B cell (primary cell): ENCODE measurements around the gene KRT9. TPM values are rescaled to one million over a fixed set of nuclear protein-coding genes. Genes with fewer than 3 reads are reported as not detected.
A peak's percentile ranks its signal among the peaks of the same experiment; 100 is the strongest.

Source experiments
- ATAC-seq: fragments of 200-7000 bp; cut with Tn5 transposase; one replicate; pipeline ENCODE4 v1.10.0; 2021; ENCODE audit warnings: low read depth, mild to moderate bottlenecking, moderate number of reproducible peaks, moderate library complexity
- CTCF ChIA-PET: fragments of 350-600 bp; sonication (Branson Sonifier 250); formaldehyde crosslinking; loops from one replicate; lab custom pipeline; 2021; ENCODE audit warnings: antibody characterized with exemption, inconsistent platforms; lab: Charles Lee
- POLR2A ChIA-PET: fragments of 350-600 bp; sonication (Branson Sonifier 250); formaldehyde crosslinking; loops from one replicate; lab custom pipeline; 2021; ENCODE audit warnings: antibody characterized with exemption; lab: Charles Lee
- DNase-seq: peaks from one replicate; pipeline ENCODE4 v3.0.0; 2013
- H2AFZ ChIP-seq: 2 replicates; pipeline ENCODE4 v1.6.1; 2012; ENCODE audit warnings: mild to moderate bottlenecking, low read depth, low read length; ENCODE audit not compliant: insufficient read depth, poor library complexity, severe bottlenecking
- H3K27ac ChIP-seq, 2 donors: 1 replicate in 1 of 2; 2 replicates in 1 of 2; pipeline ENCODE4 v1.5.1; 2012 to 2013; ENCODE audit warnings: low read length in 2 of 2, mild to moderate bottlenecking in 2 of 2, moderate library complexity in 1 of 2
- H3K27me3 ChIP-seq, 4 experiments: fragments of 200-600 bp in 1 of 4; sonication (generic) in 1 of 4; replicated peaks in 1 of 4; 1 replicate in 2 of 4; 2 replicates in 2 of 4; pipeline versions ENCODE4 v1.6.1 to v1.7.0; 2013 to 2016; ENCODE audit warnings: low read length in 3 of 4, mild to moderate bottlenecking in 2 of 4, mixed read lengths in 1 of 4, moderate library complexity in 1 of 4; ENCODE audit not compliant: insufficient read depth in 4 of 4, control insufficient read depth in 3 of 4; ENCODE audit errors: control extremely low read depth in 1 of 4
- H3K36me3 ChIP-seq, 2 experiments: replicated peaks in 1 of 2; 1 replicate in 1 of 2; 2 replicates in 1 of 2; pipeline versions ENCODE4 v1.6.1 to v1.7.1; 2013; ENCODE audit warnings: low read length in 1 of 2; ENCODE audit not compliant: insufficient read depth in 2 of 2, control insufficient read depth in 1 of 2; ENCODE audit errors: control extremely low read depth in 1 of 2, extremely low read depth in 1 of 2
- H3K4me1 ChIP-seq, 2 donors: fragments of 200-600 bp in 1 of 2; sonication (generic) in 1 of 2; 1 replicate in 1 of 2; 2 replicates in 1 of 2; pipeline versions ENCODE4 v1.5.1 to v1.6.1; 2013 to 2017; ENCODE audit warnings: low read length in 2 of 2; ENCODE audit not compliant: control insufficient read depth in 2 of 2, insufficient read depth in 2 of 2
- H3K4me2 ChIP-seq: replicated peaks from 2 replicates; pipeline ENCODE3; 2012; ENCODE audit warnings: mild to moderate bottlenecking, low read depth, low read length; ENCODE audit not compliant: poor library complexity, severe bottlenecking
- H3K4me3 ChIP-seq, 5 experiments: fragments of 200-600 bp in 1 of 5; sonication (generic) in 1 of 5; 1 replicate in 3 of 5; 2 replicates in 2 of 5; pipeline versions ENCODE4 v1.5.1 to v1.7.0; 2011 to 2016; ENCODE audit warnings: low read length in 4 of 5, mild to moderate bottlenecking in 4 of 5, low read depth in 2 of 5, control low read depth in 1 of 5, moderate library complexity in 1 of 5; ENCODE audit not compliant: insufficient read depth in 1 of 5; ENCODE audit errors: control extremely low read depth in 1 of 5, extremely low read depth in 1 of 5
- H3K79me2 ChIP-seq: fragments of 200-600 bp; sonication (generic); one replicate; pipeline ENCODE4 v1.6.0; 2016; ENCODE audit warnings: low read length; ENCODE audit not compliant: control insufficient read depth, insufficient read depth
- H3K9ac ChIP-seq: fragments of 200-600 bp; sonication (generic); 2 replicates; pipeline ENCODE4 v1.6.1; 2017; ENCODE audit warnings: mild to moderate bottlenecking, low read length, moderate library complexity
- H3K9me3 ChIP-seq, 3 donors: one replicate each; pipeline versions ENCODE4 v1.6.1 to v1.7.1; 2013; ENCODE audit warnings: low read length in 2 of 3; ENCODE audit not compliant: control insufficient read depth in 2 of 3, insufficient read depth in 1 of 3; ENCODE audit errors: control extremely low read depth in 1 of 3
- H4K20me1 ChIP-seq: 2 replicates; pipeline ENCODE4 v1.6.0; 2012; ENCODE audit warnings: mild to moderate bottlenecking, low read length; ENCODE audit not compliant: insufficient read depth, control insufficient read depth, poor library complexity, severe bottlenecking
- H3K27ac Mint-ChIP-seq: one replicate; pipeline ENCODE4 v1.8.0; 2021; ENCODE audit warnings: mixed read lengths
- H3K27me3 Mint-ChIP-seq: one replicate; pipeline ENCODE4 v1.8.0; 2021; ENCODE audit warnings: mixed read lengths
- H3K4me1 Mint-ChIP-seq: one replicate; pipeline ENCODE4 v1.8.0; 2021; ENCODE audit warnings: mixed read lengths
- H3K4me3 Mint-ChIP-seq: one replicate; pipeline ENCODE4 v1.8.0; 2021; ENCODE audit warnings: mixed read lengths
- H3K9me3 Mint-ChIP-seq: one replicate; pipeline ENCODE4 v1.8.0; 2022; ENCODE audit warnings: mixed read lengths; ENCODE audit not compliant: insufficient read depth
- CTCF ChIP-seq: fragments of 200-600 bp; IDR thresholded peaks from one replicate; pipeline ENCODE4 v1.8.0; 2022; ENCODE audit warnings: antibody characterized with exemption, mild to moderate bottlenecking
- EZH2 ChIP-seq: IDR thresholded peaks from 2 replicates; pipeline ENCODE4 v1.6.1; 2012; ENCODE audit warnings: borderline replicate concordance, low read depth, mild to moderate bottlenecking, moderate library complexity, low read length; ENCODE audit not compliant: insufficient read depth, poor library complexity, severe bottlenecking
- WGBS: methylation state at CpG from one replicate; pipeline ENCODE4 v1.1.5; 2013; ENCODE audit warnings: missing lambda C conversion rate; ENCODE audit not compliant: insufficient coverage; 5-methylcytosine and 5-hydroxymethylcytosine counted together
- intact Hi-C: fragments of 100-400 bp; cut with micrococcal nuclease; formaldehyde crosslinking; loops from one replicate; pipeline ENCODE4 v1.10.0; 2022
- polyA plus RNA-seq: library from polyadenylated mRNA; depleted of rRNA; stranded (reverse); fragments of >200 nt; gene quantifications from 2 replicates; pipeline ENCODE4 v1.2.3, GENCODE V29; 2012
- total RNA-seq, 2 donors: library from RNA; stranded (reverse); fragments of 120-200 nt in 1 of 2; gene quantifications; 1 replicate in 1 of 2; 2 replicates in 1 of 2; pipeline versions ENCODE4 v1.2.3 to v1.2.4, GENCODE V29; 2013 to 2022

KRT9 gene
- total and polyA plus RNA-seq, 2 donors (not counting 1 experiment from before 2014, with no cell fraction given): not detected

- ChIA-PET CTCF (interaction anchor here (1.0 to 4.5 kb wide), 15 partner anchors 8 to 933 kb away, joined by 3 to 68 read pairs (median 8); no protein-coding TSS in a partner anchor), POLR2A (no interaction called here)
- H3K27ac Mint-ChIP-seq: no peak overlapping the region
- Histone ChIP-seq H4K20me1 (no peaks in the 10 kb centered on the region), H2AFZ (peak overlapping the region; percentile 63), H3K27ac (no peak overlapping the region), H3K4me1 (peaks cover 8 to 13% of the 10 kb centered on the region in 2 donors), H3K4me3 (peak overlapping the region in 1 of 5 experiments; percentile 5), H3K27me3 (peaks cover 0 to 36% (median 7%) of the 10 kb centered on the region in 4 experiments), H3K79me2 (no peaks in the 10 kb centered on the region), H3K36me3 (no peaks in the 10 kb centered on the region), H3K9ac (no peak overlapping the region), H3K9me3 (peaks cover 0 to 22% (median 0%) of the 10 kb centered on the region in 3 donors), H3K4me2 (peak overlapping the region; percentile 70)
- intact Hi-C loops: no loop called here
- H3K4me3 Mint-ChIP-seq: no peak overlapping the region
- ATAC-seq (no peak), DNase-seq (no peak)
- no peak for TF ChIP-seq CTCF
- 33% methylated on average over 21 of the region's 23 CpGs for WGBS
- H3K4me1 Mint-ChIP-seq: peaks cover 8% of the 10 kb centered on the region
- H3K27me3 Mint-ChIP-seq: peaks cover 44% of the 10 kb centered on the region
- no peaks in the 10 kb centered on the region for H3K9me3 Mint-ChIP-seq
Measured at GRCh38 chr17:41547921-41548843, 23.7 kb downstream of the KRT9 start.

DNA sequence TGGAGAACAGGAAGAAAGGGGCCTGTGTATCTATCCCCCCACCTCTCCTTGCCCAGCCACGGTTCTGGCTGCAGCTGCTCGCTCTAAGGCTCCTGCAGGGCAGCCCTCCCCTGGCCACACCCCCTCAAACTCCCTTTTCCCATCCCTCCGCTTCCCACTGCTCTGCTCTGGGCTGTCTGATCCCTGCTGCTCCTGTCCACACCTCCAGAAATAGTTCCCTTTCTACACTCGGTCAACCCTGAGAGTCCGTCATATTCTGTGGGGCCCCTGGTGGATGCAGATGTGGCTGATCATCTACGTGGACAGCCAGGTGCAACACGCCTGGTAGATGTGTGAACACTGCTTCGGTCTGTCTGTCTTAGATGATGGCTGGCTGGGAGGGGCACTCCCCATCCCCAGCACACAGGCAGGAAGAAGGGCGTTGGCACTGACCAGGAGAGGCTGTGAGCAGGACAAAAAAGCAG is 24.4 kb downstream of the KRT9 start:
- Histone ChIP-seq H3K36me3 (no peaks in the 10 kb centered on the region), H3K9me3 (peaks cover 0 to 22% (median 0%) of the 10 kb centered on the region in 3 donors), H4K20me1 (no peaks in the 10 kb centered on the region), H3K4me1 (peaks cover 8 to 13% of the 10 kb centered on the region in 2 donors), H2AFZ (no peak overlapping the region), H3K4me2 (no peak overlapping the region), H3K27me3 (peaks cover 0 to 31% (median 7%) of the 10 kb centered on the region in 4 experiments), H3K27ac (no peak overlapping the region), H3K9ac (no peak overlapping the region), H3K4me3 (no peak overlapping the region), H3K79me2 (no peaks in the 10 kb centered on the region)
- CTCF ChIA-PET: interaction anchor here (1.6 to 4.5 kb wide), 5 partner anchors 116 to 923 kb away, joined by 4 to 50 read pairs (median 20); no protein-coding TSS in a partner anchor
- peaks cover 8% of the 10 kb centered on the region for H3K4me1 Mint-ChIP-seq
- POLR2A ChIA-PET: no interaction called here
- ATAC-seq (no peak), DNase-seq (no peak)
- no peak for TF ChIP-seq EZH2
- TF ChIP-seq CTCF: no peak
- no peak overlapping the region for H3K4me3 Mint-ChIP-seq
- no peak overlapping the region for H3K27ac Mint-ChIP-seq
- no peaks in the 10 kb centered on the region for H3K9me3 Mint-ChIP-seq
- intact Hi-C loops: no loop called here
- H3K27me3 Mint-ChIP-seq: peaks cover 37% of the 10 kb centered on the region
- 56% methylated on average over 9 of the region's 9 CpGs for WGBS
